Measurements from ENCODE around the gene LYST.

DNA sequence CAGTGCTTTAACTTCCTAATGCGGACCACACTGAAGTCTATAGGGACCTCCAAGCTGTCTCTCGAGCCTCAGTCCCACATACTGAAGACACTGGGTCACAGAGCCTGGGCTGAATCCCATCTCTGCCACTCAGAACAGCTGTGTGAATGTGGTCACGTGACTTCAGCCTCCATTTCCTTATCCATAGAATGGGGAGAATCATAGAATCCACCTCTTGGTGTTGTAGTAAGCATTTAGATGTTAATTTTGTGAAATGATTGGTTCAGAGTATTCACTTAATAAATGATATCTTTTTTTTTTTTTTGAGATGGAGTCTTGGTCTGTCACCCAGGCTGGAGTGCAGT lies 41.2 kb upstream of the LYST start:
- no peak for TF ChIP-seq ELF4 (IDR thresholded peaks at IDR 0.05)
- TF ChIP-seq FOXA1 (IDR thresholded peaks at IDR 0.05), result no peak
- no peak for TF ChIP-seq SUZ12 (IDR thresholded peaks at IDR 0.05)
- TF ChIP-seq TARDBP (IDR thresholded peaks at IDR 0.05), result no peak
- no peak for TF ChIP-seq HDGF (IDR thresholded peaks at IDR 0.05; ENCODE audit: borderline replicate concordance)
- TF ChIP-seq CTBP1 (IDR thresholded peaks at IDR 0.05; ENCODE audit: borderline replicate concordance), result no peak
- TF ChIP-seq SP1 (IDR thresholded peaks at IDR 0.05), result no peak
- no peak for TF ChIP-seq BHLHE40 (IDR thresholded peaks at IDR 0.05; ENCODE audit: borderline replicate concordance)
